Neuron (in vitro differentiated cells): ENCODE results near the gene ACTMAP.

Source experiments
- H2AFZ ChIP-seq: one replicate; pipeline ENCODE4 v1.6.1; 2013; ENCODE audit warnings: low read depth, mild to moderate bottlenecking, inconsistent platforms, low read length, moderate library complexity
- H3K27me3 ChIP-seq: one replicate; pipeline ENCODE4 v1.6.1; 2013; ENCODE audit warnings: low read length; ENCODE audit not compliant: insufficient read depth
- H3K36me3 ChIP-seq: one replicate; pipeline ENCODE4 v1.6.1; 2013; ENCODE audit warnings: low read length; ENCODE audit not compliant: insufficient read depth
- H3K4me1 ChIP-seq: one replicate; pipeline ENCODE4 v1.6.1; 2013; ENCODE audit warnings: low read length; ENCODE audit not compliant: insufficient read depth
- H3K4me3 ChIP-seq: 2 replicates; pipeline ENCODE4 v1.5.1; 2013; ENCODE audit warnings: mild to moderate bottlenecking, low read length, moderate library complexity
- H3K9me3 ChIP-seq: one replicate; pipeline ENCODE4 v1.6.1; 2013; ENCODE audit warnings: low read length

The ACTMAP gene

DNA sequence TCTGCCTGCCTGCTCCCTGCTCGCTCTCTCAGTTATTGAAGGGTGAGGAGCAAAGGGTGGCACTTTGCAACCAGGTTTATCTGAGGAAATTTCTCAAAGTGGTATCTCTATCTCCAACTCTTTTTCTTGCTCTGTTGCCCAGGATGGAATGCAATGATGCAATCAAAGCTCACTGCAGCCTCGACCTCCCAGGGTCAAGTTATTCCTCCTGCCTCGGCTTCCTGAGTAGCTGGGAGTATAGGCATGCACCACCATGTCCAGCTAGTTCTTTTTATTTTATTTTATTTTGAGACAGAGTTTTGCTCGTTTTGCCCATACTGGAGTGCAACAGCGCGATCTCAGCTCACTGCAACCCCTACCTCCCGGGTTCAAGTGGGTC lies 4.9 kb downstream of the ACTMAP start:
- Histone ChIP-seq H2AFZ (no peak overlapping the region), H3K9me3 (no peaks in the 10 kb centered on the region), H3K27me3 (no peaks in the 10 kb centered on the region), H3K4me3 (no peak overlapping the region), H3K4me1 (peaks cover 12% of the 10 kb centered on the region), H3K36me3 (peaks cover 4% of the 10 kb centered on the region)

DNA sequence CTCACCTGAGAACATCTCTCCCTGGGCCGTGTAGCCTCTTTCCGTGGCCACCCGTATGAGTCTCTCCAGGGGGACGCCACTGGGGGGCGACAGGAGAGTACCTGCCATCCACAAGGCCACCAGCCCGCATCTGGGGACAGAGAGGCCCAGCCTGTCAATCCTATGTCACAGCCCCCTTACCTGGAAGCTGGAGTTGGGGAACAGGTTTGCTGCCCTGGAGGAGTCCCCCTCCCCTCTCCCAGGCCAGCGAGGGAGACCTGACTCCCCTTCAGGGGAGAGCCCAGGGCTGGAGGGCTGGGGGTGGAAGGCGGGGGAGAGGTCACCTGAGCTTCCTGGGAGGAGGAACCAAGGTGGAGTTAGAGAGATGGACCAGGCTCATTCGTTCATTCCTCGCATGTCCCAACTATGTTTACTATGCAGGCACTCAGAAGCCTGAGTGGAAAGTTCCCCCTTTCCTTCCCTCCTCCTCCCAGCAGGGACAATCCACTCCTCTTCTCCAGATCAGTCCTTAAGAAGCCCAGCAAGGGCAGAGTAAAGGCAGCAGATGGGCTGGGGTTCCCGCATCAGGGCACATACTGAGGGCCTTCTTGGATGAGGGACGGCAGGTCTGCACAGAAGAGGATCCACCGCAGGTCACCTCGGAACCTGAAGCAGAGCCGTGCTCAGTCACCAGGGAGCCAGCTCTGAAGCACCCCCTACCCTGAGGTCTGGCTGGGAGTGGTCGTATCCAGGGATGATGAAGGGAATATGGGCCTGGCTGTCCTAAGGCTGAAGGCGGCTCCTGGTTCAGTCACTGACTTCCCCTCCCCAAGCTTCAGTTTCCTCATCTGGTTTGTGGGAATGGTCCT lies 5.5 kb downstream of the ACTMAP start:
- H3K9me3 ChIP-seq = no peaks in the 10 kb centered on the region
- no peak overlapping the region for H2AFZ ChIP-seq
- no peaks in the 10 kb centered on the region for H3K27me3 ChIP-seq
- H3K36me3 ChIP-seq = peaks cover 7% of the 10 kb centered on the region
- no peak overlapping the region for H3K4me3 ChIP-seq
- H3K4me1 ChIP-seq = peaks cover 8% of the 10 kb centered on the region

DNA sequence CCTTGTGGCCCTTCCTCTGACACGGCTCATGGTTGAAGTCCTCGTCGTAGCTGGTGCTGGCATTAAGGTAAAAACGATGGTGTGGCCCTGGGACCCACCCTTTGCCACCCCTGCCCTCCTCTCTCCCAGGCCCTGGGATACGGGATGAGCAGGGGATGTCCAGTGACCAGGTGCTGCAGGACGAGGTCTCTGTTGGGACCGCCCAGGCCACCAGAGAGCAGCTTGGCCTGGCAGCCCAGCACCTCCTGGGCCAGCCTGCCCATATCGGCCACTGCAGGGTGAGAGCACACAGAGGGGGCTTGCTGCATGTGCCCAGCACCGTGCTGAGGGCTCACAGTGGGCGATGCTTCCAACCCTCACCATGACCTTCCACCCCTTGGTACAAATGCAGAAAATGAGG lies 6.4 kb downstream of the ACTMAP start:
- Histone ChIP-seq H3K27me3 (no peaks in the 10 kb centered on the region), H3K4me1 (no peaks in the 10 kb centered on the region), H2AFZ (no peak overlapping the region), H3K9me3 (no peaks in the 10 kb centered on the region), H3K4me3 (no peak overlapping the region), H3K36me3 (peaks cover 15% of the 10 kb centered on the region)

DNA sequence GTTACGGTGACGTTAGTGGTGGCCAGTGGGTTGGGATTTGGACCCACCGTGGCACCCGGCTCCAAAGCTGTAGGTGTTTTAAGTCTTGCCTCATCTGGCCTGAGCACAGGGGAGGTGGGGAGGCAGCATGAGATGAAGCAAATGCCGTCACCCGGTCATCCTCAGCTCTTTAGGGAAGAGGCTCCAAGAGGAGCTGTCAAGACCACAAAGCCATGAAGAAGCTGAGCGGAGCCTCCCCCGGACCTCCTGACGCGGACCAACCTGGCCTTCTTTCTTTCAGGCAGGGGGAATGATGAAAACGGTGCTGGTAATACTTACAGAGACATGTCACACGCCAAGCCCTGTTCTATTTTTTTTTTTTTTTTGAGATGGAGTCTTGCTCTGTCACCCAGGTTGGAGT lies 7.4 kb downstream of the ACTMAP start:
- Histone ChIP-seq H2AFZ (no peak overlapping the region), H3K36me3 (peaks cover 21% of the 10 kb centered on the region), H3K4me1 (no peaks in the 10 kb centered on the region), H3K27me3 (no peaks in the 10 kb centered on the region), H3K9me3 (no peaks in the 10 kb centered on the region), H3K4me3 (no peak overlapping the region)

DNA sequence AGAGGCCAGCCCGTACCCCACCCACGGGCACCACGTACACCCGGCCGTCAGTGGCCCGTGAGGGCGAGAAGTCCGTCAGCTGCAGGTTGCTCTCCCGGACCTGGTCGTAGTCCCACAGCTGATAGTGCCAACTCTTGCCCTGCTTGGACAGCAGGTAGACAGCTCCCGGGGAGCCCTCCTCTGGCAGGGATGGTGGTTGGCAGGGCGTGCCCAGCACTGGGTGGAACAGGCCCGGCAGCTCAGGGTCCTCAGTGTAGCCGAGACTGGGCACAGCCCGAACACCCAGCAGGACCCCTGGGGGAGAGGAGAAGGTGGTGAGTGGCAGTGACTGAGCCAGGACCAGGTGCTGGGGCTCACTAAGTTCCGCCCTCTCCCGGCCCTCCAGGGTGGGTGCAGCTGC lies 7.8 kb downstream of the ACTMAP start:
- H3K36me3 ChIP-seq = peaks cover 22% of the 10 kb centered on the region
- H3K27me3 ChIP-seq = no peaks in the 10 kb centered on the region
- H3K4me3 ChIP-seq = no peak overlapping the region
- H2AFZ ChIP-seq = no peak overlapping the region
- H3K9me3 ChIP-seq = no peaks in the 10 kb centered on the region
- no peaks in the 10 kb centered on the region for H3K4me1 ChIP-seq

DNA sequence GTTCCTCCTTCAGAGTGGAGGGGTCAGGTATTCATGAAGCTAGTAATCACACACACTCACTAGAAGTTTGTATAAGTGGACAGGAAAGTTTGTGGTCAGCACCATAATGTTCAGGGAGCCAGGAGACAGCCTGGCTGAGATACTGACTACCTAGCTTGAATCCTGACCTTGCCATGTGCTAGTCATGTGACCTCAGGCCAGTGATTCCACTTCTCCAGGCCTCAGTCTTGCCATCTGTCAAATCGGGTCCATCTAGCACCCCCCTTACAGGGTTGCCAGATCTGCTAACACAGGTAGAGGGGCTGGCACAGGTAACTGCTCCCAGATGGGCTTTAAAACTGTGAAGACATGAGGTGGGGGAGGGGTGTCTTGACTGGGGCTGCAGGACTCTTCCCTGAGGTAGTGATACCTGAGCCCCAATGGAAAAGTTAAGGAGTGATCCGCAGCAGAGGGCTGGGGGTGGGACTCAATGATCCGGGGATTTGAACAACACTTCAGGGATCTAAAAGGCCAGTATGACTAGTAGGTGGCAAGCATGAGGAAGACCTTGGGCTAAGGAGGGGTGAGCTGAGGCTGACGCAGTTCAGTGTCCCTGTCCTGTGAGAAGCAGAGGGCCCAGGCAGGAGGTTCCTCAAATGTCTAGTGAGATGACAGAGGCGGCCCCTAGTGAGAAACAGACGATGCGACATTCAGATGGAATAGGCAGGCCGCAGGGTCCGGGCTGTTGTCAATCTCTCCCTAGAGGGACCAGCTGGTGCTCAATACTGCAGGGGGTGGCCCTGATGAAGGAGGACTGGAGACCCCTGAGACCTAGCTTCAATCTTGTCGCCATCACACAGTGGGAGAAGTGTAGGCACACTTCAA lies 8.5 kb downstream of the ACTMAP start:
- no peaks in the 10 kb centered on the region for H3K9me3 ChIP-seq
- H3K4me3 ChIP-seq = no peak overlapping the region
- no peak overlapping the region for H2AFZ ChIP-seq
- H3K36me3 ChIP-seq = peaks cover 30% of the 10 kb centered on the region
- H3K4me1 ChIP-seq = no peaks in the 10 kb centered on the region
- H3K27me3 ChIP-seq = no peaks in the 10 kb centered on the region

DNA sequence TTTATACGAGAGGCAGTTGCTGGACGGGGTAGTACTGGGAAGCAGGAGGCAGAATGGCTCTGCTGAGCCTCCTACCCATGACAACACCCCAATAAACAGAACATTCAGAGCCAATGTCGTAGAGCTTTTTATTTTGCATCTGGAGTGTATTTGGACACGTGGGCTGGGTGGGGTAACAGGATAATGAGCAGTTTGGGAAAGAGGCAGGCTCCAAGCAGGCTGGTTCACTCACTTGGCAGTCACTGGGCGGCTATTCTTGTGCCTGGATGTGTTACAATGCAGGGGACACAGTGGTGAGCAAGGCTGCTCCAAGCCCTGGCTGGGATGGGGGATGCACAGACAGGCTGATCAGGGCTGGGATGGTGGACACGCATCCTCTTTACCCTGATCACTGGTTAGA lies 9.5 kb downstream of the ACTMAP start:
- H2AFZ ChIP-seq = no peak overlapping the region
- H3K4me3 ChIP-seq = no peak overlapping the region
- H3K27me3 ChIP-seq = no peaks in the 10 kb centered on the region
- peaks cover 38% of the 10 kb centered on the region for H3K36me3 ChIP-seq
- no peaks in the 10 kb centered on the region for H3K9me3 ChIP-seq
- H3K4me1 ChIP-seq = no peaks in the 10 kb centered on the region

DNA sequence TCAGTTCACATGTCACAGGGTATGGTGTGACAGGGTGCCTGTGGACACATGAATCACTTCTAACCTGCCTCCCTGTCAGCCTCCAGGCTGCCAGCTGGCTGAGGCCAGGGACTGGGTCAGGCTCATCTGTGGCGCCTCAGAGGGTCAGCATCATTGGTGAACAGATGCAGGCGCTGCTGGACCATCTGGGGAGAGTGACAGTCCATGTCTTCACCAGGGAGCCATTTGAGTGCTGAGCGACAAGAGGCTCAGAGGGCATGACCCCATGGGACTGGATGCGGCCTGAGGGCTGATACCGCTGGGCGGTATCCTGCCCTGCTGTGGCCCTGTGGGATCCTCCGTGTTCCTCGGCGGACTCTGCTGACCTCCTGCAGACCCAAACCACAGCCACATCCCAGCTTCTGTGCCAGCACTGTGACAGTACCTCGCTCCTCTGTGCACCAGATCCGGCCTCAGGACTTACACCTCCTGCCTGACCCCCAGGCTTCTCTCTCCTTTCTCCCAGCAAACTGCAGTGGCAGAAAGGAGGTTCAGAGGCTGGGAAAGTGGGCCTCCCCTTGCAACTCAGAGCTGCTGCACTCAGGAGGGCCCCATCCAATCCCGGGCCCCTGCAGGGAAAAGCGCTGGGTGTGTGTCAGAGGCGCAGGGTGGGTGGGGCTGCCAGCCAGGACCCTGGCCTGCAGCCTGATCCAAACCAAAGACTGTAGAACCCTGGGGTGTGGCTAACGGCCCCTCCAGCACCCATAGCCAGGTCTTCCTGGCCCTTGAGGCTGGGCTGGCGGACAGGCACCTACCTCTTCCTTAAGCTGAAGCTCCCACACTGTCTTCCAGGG lies 10.2 kb downstream of the ACTMAP start:
- H3K4me3 ChIP-seq = no peak overlapping the region

DNA sequence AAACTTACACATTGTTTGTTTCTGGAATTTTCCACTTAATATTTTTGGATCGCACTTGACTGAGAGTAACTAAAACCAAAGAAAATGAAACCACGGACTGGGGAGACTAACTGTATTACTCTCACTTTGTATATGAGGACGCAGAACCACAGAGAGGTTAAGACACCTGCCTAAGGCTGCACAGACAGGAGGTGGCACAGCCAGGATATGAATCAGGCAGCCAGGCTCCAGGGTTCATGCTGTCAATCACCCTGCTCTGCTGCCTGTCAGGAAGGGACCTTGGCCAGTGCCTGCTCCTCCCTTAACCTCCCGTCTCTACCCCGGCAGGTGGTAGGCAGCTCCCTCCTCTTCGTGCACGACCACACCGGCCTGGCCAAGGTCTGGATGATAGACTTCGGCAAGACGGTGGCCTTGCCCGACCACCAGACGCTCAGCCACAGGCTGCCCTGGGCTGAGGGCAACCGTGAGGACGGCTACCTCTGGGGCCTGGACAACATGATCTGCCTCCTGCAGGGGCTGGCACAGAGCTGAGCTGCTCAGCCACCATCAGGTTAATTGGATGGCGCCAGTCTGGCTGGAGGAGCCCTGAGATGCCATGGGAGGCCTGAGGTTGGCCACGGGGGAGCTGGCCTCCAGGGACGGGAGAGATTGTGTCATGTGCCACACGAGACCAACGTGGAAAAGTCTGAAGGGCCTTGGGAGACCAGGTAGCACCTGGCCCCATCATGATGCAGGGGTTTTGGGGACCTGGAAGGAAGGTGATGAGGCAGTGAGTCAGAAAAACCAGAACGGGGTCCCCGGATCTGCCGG lies 11.0 kb downstream of the ACTMAP start:
- Histone ChIP-seq H3K27me3 (no peaks in the 10 kb centered on the region), H3K9me3 (no peaks in the 10 kb centered on the region), H3K4me1 (no peaks in the 10 kb centered on the region), H2AFZ (no peak overlapping the region), H3K4me3 (no peak overlapping the region), H3K36me3 (peaks cover 52% of the 10 kb centered on the region)

More for the DNA sequence above, 10.2 kb downstream of the ACTMAP start:
- Histone ChIP-seq H3K4me1 (no peaks in the 10 kb centered on the region), H3K36me3 (peaks cover 44% of the 10 kb centered on the region), H2AFZ (no peak overlapping the region), H3K9me3 (no peaks in the 10 kb centered on the region), H3K27me3 (no peaks in the 10 kb centered on the region)

DNA sequence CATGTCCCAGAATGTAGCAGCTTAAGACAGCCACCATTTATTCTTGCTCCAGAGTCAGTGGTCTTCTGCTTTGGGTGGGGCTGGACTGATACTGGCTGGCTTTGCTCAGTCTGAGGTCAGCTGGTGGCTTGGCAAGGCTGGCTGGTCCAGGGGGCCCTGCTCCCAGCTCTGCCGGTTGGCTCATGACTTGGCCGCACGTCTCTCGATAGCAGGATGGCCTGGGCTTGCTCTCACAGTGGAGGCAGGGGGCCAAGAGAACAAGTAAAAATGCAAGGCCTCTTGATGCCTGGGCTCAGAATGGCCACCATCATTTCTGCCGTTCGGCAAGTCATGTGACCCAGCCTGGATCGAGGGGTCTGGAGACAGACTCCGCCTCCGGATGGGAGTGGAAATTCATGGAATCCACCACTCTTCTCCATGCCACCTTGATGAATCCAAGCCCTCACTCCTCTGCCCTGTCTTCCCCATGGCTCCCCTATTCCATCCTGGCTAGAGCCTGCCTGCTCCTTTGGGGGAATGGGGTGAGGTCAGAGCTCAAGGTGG lies 13.1 kb downstream of the ACTMAP start:
- peaks cover 66% of the 10 kb centered on the region for H3K36me3 ChIP-seq
- no peaks in the 10 kb centered on the region for H3K27me3 ChIP-seq
- no peaks in the 10 kb centered on the region for H3K4me1 ChIP-seq
- H3K9me3 ChIP-seq = no peaks in the 10 kb centered on the region
- no peak overlapping the region for H2AFZ ChIP-seq
- no peak overlapping the region for H3K4me3 ChIP-seq

DNA sequence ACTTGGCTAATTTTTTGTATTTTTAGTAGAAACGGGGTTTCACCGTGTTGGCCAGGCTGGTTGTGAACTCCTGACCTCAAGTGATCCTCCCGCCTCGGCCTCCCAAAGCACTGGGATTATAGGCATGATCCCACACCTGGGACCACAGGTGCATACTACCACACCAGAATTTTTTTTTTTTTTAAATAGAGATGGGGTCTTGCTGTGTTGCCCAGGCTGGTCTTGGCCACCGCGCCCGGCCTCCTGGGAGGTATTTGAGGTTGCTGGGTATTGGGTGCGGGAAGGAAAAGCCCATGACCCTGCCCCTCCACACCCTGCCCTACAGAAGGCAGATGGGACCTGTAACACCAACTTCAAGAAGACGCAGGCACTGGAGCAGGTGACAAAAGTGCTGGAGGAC lies 13.6 kb downstream of the ACTMAP start:
- H3K27me3 ChIP-seq = no peaks in the 10 kb centered on the region
- H2AFZ ChIP-seq = no peak overlapping the region
- H3K4me1 ChIP-seq = no peaks in the 10 kb centered on the region
- H3K9me3 ChIP-seq = no peaks in the 10 kb centered on the region
- no peak overlapping the region for H3K4me3 ChIP-seq
- peaks cover 68% of the 10 kb centered on the region for H3K36me3 ChIP-seq
